Heart left ventricle (tissue), 16 donors: ENCODE results near the gene OR2A5. TPM values are rescaled to one million over a fixed set of nuclear protein-coding genes. Genes with fewer than 3 reads are reported as not detected.

Experiments
- ATAC-seq, 4 donors: fragments of 200-7000 bp; cut with Tn5 transposase; one replicate each; pipeline ENCODE4 v1.9.1; 2020 to 2022; ENCODE audit warnings: moderate library complexity in 4 of 4, mild to moderate bottlenecking in 3 of 4, moderate number of reproducible peaks in 1 of 4
- DNase-seq, 5 donors: peaks; one replicate each; pipeline ENCODE4 v3.0.0-alpha.2; 2020
- H3K27ac ChIP-seq, 12 donors: fragments of 200-600 bp; sonication (generic) in 4 of 12; one replicate each; pipeline versions ENCODE4 v1.5.0 to v1.8.0; 2016 to 2022; ENCODE audit warnings: mild to moderate bottlenecking in 2 of 12
- H3K27me3 ChIP-seq, 9 donors: fragments of 200-600 bp; sonication (generic) in 2 of 9; one replicate each; pipeline versions ENCODE4 v1.5.1 to v1.8.0; 2016 to 2022; ENCODE audit warnings: mild to moderate bottlenecking in 3 of 9
- H3K36me3 ChIP-seq, 9 donors: fragments of 200-600 bp; sonication (generic) in 2 of 9; one replicate each; pipeline versions ENCODE4 v1.5.0 to v1.8.0; 2018 to 2022; ENCODE audit warnings: mild to moderate bottlenecking in 2 of 9
- H3K4me1 ChIP-seq, 12 donors: fragments of 200-600 bp; sonication (generic) in 4 of 12; one replicate each; pipeline versions ENCODE4 v1.5.0 to v1.8.0; 2016 to 2022; ENCODE audit warnings: mild to moderate bottlenecking in 3 of 12
- H3K4me3 ChIP-seq, 12 donors: fragments of 200-600 bp; sonication (generic) in 4 of 12; one replicate each; pipeline versions ENCODE4 v1.5.0 to v1.8.0; 2017 to 2022; ENCODE audit warnings: mild to moderate bottlenecking in 9 of 12, moderate library complexity in 4 of 12
- H3K9me3 ChIP-seq, 12 donors: fragments of 200-600 bp; sonication (generic) in 4 of 12; one replicate each; pipeline versions ENCODE4 v1.5.0 to v1.8.0; 2016 to 2022; ENCODE audit warnings: mild to moderate bottlenecking in 1 of 12
- POLR2A ChIP-seq, 2 donors: fragments of 450-650 bp; IDR thresholded peaks; one replicate each; pipeline ENCODE4 v1.6.1; 2017; ENCODE audit warnings: antibody characterized with exemption in 2 of 2, mild to moderate bottlenecking in 2 of 2, moderate library complexity in 2 of 2
- WGBS, 4 donors: extraction: QIAGEN DNeasy Blood & Tissue Kit in 2 of 4; methylation state at CpG; one replicate each; pipeline versions ENCODE4 v1.1.5 to v1.1.7; 2013 to 2018; 5-methylcytosine and 5-hydroxymethylcytosine counted together
- intact Hi-C, 10 donors: fragments of 100-400 bp; cut with DNase I; formaldehyde crosslinking; loops; one replicate each; pipeline versions ENCODE4 v1.11.1 to v1.14.2; 2022
- polyA plus RNA-seq, 2 donors: library from polyadenylated mRNA; stranded (reverse); fragments of 200-250 nt; gene quantifications; one replicate each; pipeline ENCODE4 v1.2.3, GENCODE V29; 2013
- total RNA-seq, 9 donors: library from RNA; depleted of rRNA in 2 of 9; stranded (reverse); fragments of >200 nt in 2 of 9; fragmentation: NEBNext Ultra II Directional in 3 of 9; extraction: Animal tissue kit (Norgen Biotek cat#: 25700) in 3 of 9; gene quantifications; one replicate each; pipeline versions ENCODE4 v1.1.0 to v1.2.4, GENCODE V29; 2016 to 2023
- TF ChIP-seq, protein P1 (sequence below), 12 donors: fragments of 200-600 bp; sonication (generic) in 4 of 12; IDR thresholded peaks; one replicate each; pipeline versions ENCODE4 v1.5.0 to v1.8.0; 2018 to 2022; ENCODE audit warnings: antibody characterized with exemption in 12 of 12, mild to moderate bottlenecking in 5 of 12
- donor health status: ischemic (EF 13 %, LVEDD 7.1; RV severe dilation, severe dysfunction).
- donor health status: healthy with polysubstance abuse.
- donor health status: DM: no; HTN: yes; CAD: no.
- donor health status: DM: no; HTN: no; CAD: no.
- donor health status: ischemic (EF 25% LVEDD 6.9; RV normal size, moderate dysfunction).
- donor health status: ischemic (EF 25% LVEDD 5.7; RV mildly dilated, moderate dysfunction).
- donor health status: healthy.
- donor health status: DM: yes; HTN: yes; CAD: no.
- donor health status: ischemic (EF 35%, LVEDD 5.7; RV mildly dilated, moderate dysfunction).
- donor health status: nonischemic (EF 11% LVEDD 7.7; RV severe dilation, severe dysfunction).
- donor health status: DM: yes; HTN: yes; CAD: no.
- donor health status: PGD.
- donor health status: ischemic (EF 29% LVEDD 5.4; RV normal size, mild dysfunction).
- donor health status: nonischemic (EF 23%, LVEDD 6.1; RV moderate dilation, normal function).

OR2A5 gene
- total and polyA plus RNA-seq, 11 donors = not detected

DNA sequence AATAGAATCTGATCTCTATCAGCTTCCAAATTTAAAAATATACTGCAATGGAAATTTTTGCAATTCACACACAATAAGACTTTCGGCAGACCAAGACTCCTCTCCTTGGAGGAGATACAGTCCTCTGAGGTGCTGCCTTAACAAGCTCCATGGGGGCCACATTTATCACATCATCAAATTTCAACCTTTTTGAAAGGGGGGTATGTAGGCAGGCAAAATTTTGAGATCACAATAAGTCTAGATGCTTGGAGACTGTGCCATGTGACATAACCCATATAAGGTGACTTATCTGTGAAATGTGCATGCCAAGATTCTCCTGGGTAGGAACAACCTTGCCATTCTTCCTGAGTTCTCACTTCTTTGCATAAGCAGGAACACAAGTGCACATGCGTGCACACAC lies 37.2 kb downstream of the OR2A5 start, which contains the start of gene OR2A12:
OR2A12 (plus strand) TSS at position 301 of the 400 bp plus-strand sequence. CDS start 8,830 bp downstream, outside the sequence.
- H3K4me3 ChIP-seq = no peak within 1 kb of the TSS
- H3K36me3 ChIP-seq = no peaks in the 10 kb centered on the region
- H3K27ac ChIP-seq = no peak within 1 kb of the TSS
- peaks cover 0 to 8% (median 3%) of the 10 kb centered on the region in 12 donors for H3K9me3 ChIP-seq
- ATAC-seq (no peak), DNase-seq (no peak)
- intact Hi-C loops = no loop called here
- H3K4me1 ChIP-seq = no peaks in the 10 kb centered on the region
- TF ChIP-seq, protein P1, sequence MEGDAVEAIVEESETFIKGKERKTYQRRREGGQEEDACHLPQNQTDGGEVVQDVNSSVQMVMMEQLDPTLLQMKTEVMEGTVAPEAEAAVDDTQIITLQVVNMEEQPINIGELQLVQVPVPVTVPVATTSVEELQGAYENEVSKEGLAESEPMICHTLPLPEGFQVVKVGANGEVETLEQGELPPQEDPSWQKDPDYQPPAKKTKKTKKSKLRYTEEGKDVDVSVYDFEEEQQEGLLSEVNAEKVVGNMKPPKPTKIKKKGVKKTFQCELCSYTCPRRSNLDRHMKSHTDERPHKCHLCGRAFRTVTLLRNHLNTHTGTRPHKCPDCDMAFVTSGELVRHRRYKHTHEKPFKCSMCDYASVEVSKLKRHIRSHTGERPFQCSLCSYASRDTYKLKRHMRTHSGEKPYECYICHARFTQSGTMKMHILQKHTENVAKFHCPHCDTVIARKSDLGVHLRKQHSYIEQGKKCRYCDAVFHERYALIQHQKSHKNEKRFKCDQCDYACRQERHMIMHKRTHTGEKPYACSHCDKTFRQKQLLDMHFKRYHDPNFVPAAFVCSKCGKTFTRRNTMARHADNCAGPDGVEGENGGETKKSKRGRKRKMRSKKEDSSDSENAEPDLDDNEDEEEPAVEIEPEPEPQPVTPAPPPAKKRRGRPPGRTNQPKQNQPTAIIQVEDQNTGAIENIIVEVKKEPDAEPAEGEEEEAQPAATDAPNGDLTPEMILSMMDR (IDR thresholded peaks at IDR 0.05) = no peak
- no peak for TF ChIP-seq POLR2A (IDR thresholded peaks at IDR 0.05)
- WGBS, 4 donors = 81 to 89% (median 86%) methylated on average over 2 of the region's 2 CpGs
- no peaks in the 10 kb centered on the region for H3K27me3 ChIP-seq

DNA sequence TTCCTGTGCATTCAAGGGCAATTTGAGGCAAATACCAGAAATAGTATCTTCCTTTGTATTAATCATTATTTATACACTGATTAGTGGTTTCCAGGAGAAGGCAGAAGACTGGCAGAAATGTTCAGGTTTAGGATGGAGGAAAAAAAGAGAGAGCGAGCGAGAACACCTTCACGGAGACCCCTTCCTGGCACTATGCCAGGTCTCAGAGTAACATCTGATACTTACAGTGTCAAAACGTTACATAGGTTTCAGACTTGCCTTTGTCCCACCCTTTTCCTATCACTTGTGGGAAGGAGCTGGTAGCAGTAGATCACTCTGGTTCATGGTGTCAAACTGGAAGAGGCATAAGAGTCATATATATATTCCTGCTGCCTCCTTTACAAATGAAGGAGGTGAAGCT lies 38.0 kb downstream of the OR2A5 start:
- ATAC-seq (no peak), DNase-seq (no peak)
- TF ChIP-seq, protein P1 (IDR thresholded peaks at IDR 0.05) = no peak
- no peak for TF ChIP-seq POLR2A (IDR thresholded peaks at IDR 0.05)
- Histone ChIP-seq H3K4me3 (no peak overlapping the region), H3K9me3 (peaks cover 0 to 10% (median 4%) of the 10 kb centered on the region in 12 donors), H3K36me3 (no peaks in the 10 kb centered on the region), H3K27me3 (no peaks in the 10 kb centered on the region), H3K27ac (no peak overlapping the region), H3K4me1 (no peaks in the 10 kb centered on the region)
- intact Hi-C loops = no loop called here
- 62 to 71% (median 69%) methylated on average over 4 of the region's 4 CpGs for WGBS, 4 donors

DNA sequence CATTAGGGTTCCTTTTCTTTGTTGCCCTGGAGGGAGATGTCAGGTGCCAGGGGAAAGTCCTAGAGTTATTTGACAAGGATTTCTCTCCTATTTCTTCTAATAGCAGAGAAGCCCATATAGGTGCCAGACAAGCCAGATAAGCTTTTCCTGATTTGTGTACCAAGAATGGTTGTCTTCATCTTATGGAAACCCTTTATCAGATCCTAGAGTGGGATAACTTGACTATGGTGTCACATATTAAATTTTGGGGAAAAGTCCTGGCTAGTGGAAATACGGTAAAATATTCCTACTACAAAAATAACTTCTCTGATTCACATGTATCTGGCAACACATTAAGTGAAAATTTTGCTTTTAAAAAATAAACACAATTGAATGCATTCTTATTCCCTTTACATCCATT lies 38.5 kb downstream of the OR2A5 start:
- Histone ChIP-seq H3K36me3 (no peaks in the 10 kb centered on the region), H3K4me1 (no peaks in the 10 kb centered on the region), H3K9me3 (peaks cover 0 to 10% (median 4%) of the 10 kb centered on the region in 12 donors), H3K27ac (no peak overlapping the region), H3K4me3 (no peak overlapping the region), H3K27me3 (no peaks in the 10 kb centered on the region)
- ATAC-seq = no peak
- 80 to 90% (median 84%) methylated on average over 1 of the region's 1 CpG for WGBS, 4 donors
- no peak for TF ChIP-seq POLR2A (IDR thresholded peaks at IDR 0.05)
- TF ChIP-seq, protein P1 (IDR thresholded peaks at IDR 0.05) = no peak
- DNase-seq = no peak
- intact Hi-C loops = no loop called here

DNA sequence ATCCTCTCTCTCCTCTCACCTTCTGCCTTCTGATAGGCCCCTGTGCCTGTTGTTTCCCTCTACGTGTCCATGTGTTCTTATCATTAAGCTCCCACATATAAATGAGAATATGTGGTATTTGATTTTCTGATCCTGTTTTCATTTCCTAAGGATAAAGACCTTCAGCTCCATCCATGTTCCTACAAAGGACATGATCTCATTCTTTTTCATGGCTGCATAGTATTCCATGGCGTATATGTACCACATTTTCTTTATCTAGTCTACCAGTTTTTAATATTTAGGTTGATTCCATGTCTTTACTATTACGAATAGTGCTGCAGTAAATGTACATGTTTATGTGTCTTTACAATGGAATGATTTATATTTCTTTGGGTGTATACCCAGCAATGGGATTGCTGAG lies 41.9 kb downstream of the OR2A5 start:
- Histone ChIP-seq H3K4me3 (no peak overlapping the region), H3K36me3 (no peaks in the 10 kb centered on the region), H3K27ac (no peak overlapping the region), H3K4me1 (no peaks in the 10 kb centered on the region), H3K27me3 (no peaks in the 10 kb centered on the region), H3K9me3 (peaks cover 0 to 10% (median 4%) of the 10 kb centered on the region in 12 donors)
- TF ChIP-seq POLR2A (IDR thresholded peaks at IDR 0.05) = no peak
- TF ChIP-seq, protein P1 (IDR thresholded peaks at IDR 0.05) = no peak
- intact Hi-C loops = no loop called here
- WGBS, 4 donors = 85 to 91% (median 88%) methylated on average over 3 of the region's 3 CpGs
- DNase-seq (no peak), ATAC-seq (no peak)
